ENCODE data around the gene OVOL2. TPM values are rescaled to one million over a fixed set of nuclear protein-coding genes. Genes with fewer than 3 reads are reported as not detected.

The OVOL2 gene
- total RNA-seq, 4 donors from 2014 or later, result not detected

DNA sequence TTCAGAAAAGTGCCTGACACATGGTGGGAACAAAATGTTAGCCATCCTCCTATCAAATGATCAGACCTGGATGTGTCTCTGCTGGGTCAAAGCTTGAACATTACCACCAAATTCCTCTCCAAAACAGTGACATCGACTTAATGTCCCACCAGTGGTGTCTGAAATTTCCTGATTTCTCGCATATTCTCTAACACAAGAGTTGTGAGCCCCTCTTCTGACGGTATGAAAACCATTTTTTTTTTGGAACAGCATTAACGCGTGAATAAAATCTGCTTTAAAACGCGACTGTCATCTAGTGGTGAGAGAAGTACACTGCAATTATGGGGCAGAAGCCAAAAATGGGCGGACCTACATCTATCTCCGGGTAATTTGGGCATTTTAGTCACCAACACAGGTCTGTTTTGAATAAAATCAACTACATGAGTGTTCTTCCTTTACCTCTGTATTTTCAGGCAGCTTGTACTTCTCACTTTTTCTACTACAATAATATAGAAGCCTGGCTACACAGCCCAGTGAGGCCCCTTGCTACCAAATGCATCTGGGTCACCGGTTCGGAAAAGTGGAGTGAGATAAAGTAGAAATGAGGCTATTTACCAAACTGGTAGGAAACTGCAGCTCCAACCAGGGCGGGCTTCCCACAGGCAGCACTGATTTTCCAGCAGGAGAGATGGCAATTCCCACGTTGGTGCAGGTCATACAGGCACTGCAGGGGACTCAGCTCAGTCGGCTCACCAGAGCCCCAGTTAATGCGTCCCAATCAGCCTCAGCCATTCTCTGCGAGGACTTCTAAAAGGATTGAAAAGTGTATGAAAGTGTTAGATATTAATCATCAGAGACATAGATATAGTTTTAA, 61.5 kb downstream of the OVOL2 start:
- no peaks in the 10 kb centered on the region for H3K27me3 ChIP-seq
- H3K4me1 ChIP-seq, result peaks cover 0 to 4% of the 10 kb centered on the region in 2 donors
- peak overlapping the region in 1 of 4 donors; percentile 13 for H3K4me3 ChIP-seq
- intact Hi-C loops (cut with DNase I; ENCODE audit: low total_unique reads) (loop anchor here (2.0 to 5.0 kb wide), 3 partner anchors 37 to 494 kb away; no protein-coding TSS in a partner anchor), in situ Hi-C loops (cut with MboI; ENCODE audit: low sequenced_read_pairs in 4 of 4) (loop anchor here in 1 of 4 donors (5.0 kb wide), 1 partner anchor 39 kb away; no protein-coding TSS in a partner anchor)
- TF ChIP-seq, protein P1, sequence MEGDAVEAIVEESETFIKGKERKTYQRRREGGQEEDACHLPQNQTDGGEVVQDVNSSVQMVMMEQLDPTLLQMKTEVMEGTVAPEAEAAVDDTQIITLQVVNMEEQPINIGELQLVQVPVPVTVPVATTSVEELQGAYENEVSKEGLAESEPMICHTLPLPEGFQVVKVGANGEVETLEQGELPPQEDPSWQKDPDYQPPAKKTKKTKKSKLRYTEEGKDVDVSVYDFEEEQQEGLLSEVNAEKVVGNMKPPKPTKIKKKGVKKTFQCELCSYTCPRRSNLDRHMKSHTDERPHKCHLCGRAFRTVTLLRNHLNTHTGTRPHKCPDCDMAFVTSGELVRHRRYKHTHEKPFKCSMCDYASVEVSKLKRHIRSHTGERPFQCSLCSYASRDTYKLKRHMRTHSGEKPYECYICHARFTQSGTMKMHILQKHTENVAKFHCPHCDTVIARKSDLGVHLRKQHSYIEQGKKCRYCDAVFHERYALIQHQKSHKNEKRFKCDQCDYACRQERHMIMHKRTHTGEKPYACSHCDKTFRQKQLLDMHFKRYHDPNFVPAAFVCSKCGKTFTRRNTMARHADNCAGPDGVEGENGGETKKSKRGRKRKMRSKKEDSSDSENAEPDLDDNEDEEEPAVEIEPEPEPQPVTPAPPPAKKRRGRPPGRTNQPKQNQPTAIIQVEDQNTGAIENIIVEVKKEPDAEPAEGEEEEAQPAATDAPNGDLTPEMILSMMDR (IDR thresholded peaks at IDR 0.05 in 4 of 5, conservative IDR thresholded peaks at IDR 0.05 in 1 of 5), result peak; percentile 86 to 99 (median 98)
- TF ChIP-seq POLR2A (IDR thresholded peaks at IDR 0.05), result no peak
- no peak overlapping the region for H3K27ac ChIP-seq
- H3K9me3 ChIP-seq, result no peaks in the 10 kb centered on the region
- no peaks in the 10 kb centered on the region for H3K36me3 ChIP-seq
- ATAC-seq (peak; percentile 61 to 72), DNase-seq (peak in 1 of 2 donors; percentile 18)

DNA sequence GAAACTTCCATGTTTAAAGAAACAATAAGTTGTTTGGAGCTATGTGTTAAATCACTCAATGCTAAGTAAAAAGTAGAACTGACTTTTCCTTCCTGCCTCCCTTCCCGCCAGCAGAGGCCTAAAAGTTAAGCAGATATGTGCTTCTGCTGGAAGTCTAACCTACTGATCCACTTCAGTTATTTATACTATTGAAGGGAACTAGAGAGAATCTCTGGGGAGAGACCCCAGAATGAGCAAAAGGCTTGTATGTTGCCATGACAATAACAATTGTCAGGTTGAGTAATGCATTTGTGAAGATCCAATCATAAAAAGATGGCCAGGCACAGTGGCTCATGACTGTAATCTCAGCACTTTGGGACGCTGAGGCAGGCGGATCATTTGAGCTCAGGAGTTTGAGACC, 64.2 kb downstream of the OVOL2 start:
- H3K9me3 ChIP-seq, result no peaks in the 10 kb centered on the region
- H3K36me3 ChIP-seq, result peaks cover 0 to 18% of the 10 kb centered on the region in 2 donors
- H3K4me1 ChIP-seq, result peaks cover 0 to 4% of the 10 kb centered on the region in 2 donors
- TF ChIP-seq POLR2A (IDR thresholded peaks at IDR 0.05), result no peak
- TF ChIP-seq, protein P1 (IDR thresholded peaks at IDR 0.05 in 4 of 5, conservative IDR thresholded peaks at IDR 0.05 in 1 of 5), result no peak
- ATAC-seq (no peak), DNase-seq (no peak)
- intact Hi-C loops (cut with DNase I; ENCODE audit: low total_unique reads) (no loop called here), in situ Hi-C loops (cut with MboI; ENCODE audit: low sequenced_read_pairs in 4 of 4) (no loop called here)
- no peak overlapping the region for H3K27ac ChIP-seq
- H3K4me3 ChIP-seq, result no peak overlapping the region
- H3K27me3 ChIP-seq, result no peaks in the 10 kb centered on the region

DNA sequence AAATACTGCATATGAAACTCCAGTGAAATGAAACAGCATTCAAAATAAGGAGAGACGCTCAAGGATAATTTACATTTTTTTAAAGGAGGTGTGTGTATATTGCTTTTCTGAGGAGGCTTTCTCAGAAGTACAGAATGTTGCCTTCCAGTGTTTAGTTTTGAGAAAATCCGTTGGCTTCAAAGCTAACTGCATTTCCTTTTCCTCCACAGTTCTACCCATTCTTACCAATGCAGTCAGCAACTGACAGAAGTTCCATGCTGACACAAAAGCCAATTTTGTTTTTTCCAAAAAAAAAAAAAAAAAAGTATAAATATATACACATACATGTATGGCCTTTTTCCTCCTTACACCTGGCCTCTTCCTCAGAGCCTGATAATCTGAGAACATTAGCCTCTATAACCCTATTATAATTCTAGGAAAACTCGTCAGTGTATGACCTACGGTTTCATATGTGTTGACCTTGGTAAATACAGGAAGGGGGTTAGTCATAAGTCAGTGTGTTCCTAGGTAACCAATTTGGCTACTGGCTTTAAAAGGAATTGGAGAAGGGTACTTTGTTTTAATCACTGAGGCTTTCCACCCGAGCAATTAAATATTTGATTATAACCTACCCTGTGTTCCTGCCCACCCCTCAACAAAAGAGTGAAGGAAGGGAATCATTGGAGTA, 64.7 kb downstream of the OVOL2 start:
- Histone ChIP-seq H3K36me3 (peaks cover 0 to 19% of the 10 kb centered on the region in 2 donors), H3K4me1 (peaks cover 0 to 4% of the 10 kb centered on the region in 2 donors), H3K27me3 (no peaks in the 10 kb centered on the region), H3K9me3 (no peaks in the 10 kb centered on the region), H3K4me3 (no peak overlapping the region), H3K27ac (peak overlapping the region in 1 of 4 donors; percentile 1)
- DNase-seq (no peak), ATAC-seq (peak; percentile 31 to 66)
- TF ChIP-seq, protein P1 (IDR thresholded peaks at IDR 0.05 in 4 of 5, conservative IDR thresholded peaks at IDR 0.05 in 1 of 5), result no peak
- TF ChIP-seq POLR2A (IDR thresholded peaks at IDR 0.05), result no peak
- in situ Hi-C loops (cut with MboI; ENCODE audit: low sequenced_read_pairs in 4 of 4) (no loop called here), intact Hi-C loops (cut with DNase I; ENCODE audit: low total_unique reads) (no loop called here)

DNA sequence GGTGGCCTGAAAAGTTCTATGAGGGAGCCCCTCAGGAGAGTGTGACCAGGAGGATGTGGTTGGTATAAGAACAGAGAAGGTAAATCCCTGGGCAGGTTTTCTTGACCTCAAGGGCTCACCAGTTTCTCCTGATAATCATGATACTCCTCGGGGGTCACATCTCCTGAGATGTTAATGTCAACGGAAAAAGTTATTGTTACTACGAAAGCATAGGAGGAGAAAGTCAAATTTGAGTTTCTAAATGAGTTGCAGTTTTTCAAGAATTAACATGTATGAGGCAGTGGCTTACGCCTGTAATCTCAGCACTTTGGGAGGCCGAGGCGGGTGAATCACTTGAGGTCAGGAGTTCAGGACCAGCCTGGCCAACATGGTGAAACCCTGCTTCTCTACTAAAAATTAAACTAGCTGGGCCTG, 65.5 kb downstream of the OVOL2 start:
- Histone ChIP-seq H3K4me1 (peaks cover 0 to 4% of the 10 kb centered on the region in 2 donors), H3K4me3 (no peak overlapping the region), H3K9me3 (no peaks in the 10 kb centered on the region), H3K36me3 (peaks cover 0 to 19% of the 10 kb centered on the region in 2 donors), H3K27me3 (no peaks in the 10 kb centered on the region), H3K27ac (no peak overlapping the region)
- intact Hi-C loops (cut with DNase I; ENCODE audit: low total_unique reads) (no loop called here), in situ Hi-C loops (cut with MboI; ENCODE audit: low sequenced_read_pairs in 4 of 4) (no loop called here)
- TF ChIP-seq, protein P1 (IDR thresholded peaks at IDR 0.05 in 4 of 5, conservative IDR thresholded peaks at IDR 0.05 in 1 of 5), result no peak
- TF ChIP-seq POLR2A (IDR thresholded peaks at IDR 0.05), result no peak
- ATAC-seq (no peak), DNase-seq (no peak)

Measured in gastrocnemius medialis (tissue), 4 donors.